Midbrain (tissue), 1 donor: Measurements from ENCODE around the gene KIF3B.
"Not testable (repeated sequence)": the region's sequence is repeated elsewhere in the genome, so short reads cannot be mapped to it uniquely, and the experiment has no call there.

Experiments
- DNase-seq: peaks from one replicate; lab custom pipeline; 2025; lab: John Stamatoyannopoulos, UW

Gene KIF3B

DNA sequence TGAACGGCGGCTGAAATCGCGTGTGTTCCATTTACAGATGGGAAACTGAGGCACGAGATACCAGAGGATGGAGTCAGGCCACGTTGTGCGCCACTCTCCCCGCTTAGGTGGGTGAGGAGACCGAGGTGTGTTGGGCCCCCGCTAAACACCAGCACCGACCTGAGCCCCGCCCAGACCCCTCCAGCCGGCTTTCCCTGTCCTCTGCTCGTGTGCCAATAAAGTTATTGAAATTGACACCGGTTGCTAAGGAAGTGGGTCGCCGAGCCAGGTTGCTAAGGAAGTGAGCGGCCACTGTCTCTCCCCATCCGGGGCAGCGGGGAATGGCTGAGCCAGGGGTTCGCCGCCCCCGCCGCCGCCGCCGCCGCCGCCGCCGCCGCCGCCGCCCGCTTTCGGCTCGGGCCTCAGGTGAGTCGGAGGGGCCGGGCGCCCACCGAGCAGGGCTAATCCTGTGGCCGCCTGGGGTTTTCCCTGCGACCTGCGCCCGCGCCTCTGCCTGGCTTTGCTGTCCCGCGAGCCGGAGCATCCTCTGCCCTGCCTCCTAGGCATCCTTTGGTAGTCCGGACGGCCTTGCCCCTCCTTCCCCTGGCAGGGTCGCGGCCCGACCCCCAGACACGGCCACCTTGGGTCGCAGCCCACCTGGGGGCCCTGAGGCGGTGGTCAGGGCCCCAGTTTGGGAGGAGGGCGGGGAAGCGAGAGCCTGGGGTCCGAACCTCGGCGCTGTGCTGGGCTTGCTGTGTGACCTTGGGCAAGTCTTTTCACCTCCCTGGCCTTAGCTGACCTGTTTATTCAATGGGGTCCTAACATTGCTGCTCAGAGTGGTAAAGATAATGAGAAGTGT lies at the start of gene KIF3B:
KIF3B (plus strand) TSS at position 291 of the 838 bp plus-strand sequence. CDS start 32,127 bp downstream, outside the sequence.
- DNase-seq: peak; percentile 85

DNA sequence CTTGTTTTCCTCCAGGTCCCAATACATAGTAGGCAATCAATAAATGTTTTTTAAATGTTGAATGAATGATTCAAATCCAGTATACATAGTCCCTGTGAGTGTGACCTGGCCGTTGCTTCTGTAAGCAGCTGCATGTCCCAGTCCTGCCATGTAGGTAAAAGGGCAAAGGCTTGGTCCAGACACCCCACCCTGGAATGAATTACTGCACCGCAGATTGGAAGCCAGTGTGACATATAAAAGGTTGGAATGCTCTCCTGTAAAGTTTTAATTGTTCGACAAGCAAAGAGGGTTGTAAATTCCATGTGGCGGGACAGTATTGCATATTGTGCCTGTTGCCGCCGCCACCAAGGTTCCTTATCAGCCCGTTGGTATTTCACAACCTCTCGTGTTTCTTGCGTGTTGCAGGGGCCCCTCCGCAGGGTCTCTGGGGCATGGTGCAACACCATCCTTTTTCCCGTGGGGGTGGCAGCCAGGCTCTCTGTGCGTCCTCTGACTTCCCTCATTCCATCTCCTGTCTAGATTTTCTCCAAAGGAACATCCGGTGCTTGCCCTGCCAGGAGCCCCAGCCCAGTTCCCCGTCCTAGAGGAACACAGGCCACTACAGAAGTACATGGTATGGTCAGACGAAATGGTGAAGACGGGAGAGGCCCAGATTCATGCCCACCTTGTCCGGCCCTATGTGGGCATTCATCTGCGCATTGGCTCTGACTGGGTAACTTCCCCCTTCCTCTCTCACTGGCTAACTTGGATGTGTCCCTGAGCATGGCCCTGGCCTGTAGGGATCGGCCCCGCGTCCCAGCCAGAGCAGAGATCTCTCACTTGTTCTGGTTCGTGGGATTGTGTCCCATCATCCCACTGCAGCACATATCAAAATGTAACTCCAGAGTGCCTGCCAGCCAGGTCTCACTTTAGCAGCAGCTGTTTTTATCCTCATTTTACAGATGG lies 49.4 kb upstream of the KIF3B start:
- no peak for DNase-seq

GRCh38 chr20:32229251-32229747 lies 48.2 kb upstream of the KIF3B start:
- no peak for DNase-seq

DNA sequence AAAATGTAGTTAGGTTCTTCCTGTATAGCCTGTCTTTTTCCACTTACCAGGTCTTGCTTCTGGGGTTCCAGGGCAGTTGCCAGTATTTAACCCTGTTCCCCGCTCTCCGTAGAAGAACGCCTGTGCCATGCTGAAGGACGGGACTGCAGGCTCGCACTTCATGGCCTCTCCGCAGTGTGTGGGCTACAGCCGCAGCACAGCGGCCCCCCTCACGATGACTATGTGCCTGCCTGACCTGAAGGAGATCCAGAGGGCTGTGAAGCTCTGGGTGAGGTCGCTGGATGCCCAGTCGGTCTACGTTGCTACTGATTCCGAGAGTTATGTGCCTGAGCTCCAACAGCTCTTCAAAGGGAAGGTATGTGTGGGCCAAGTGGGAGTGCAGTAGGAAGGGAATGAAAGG lies 46.7 kb upstream of the KIF3B start:
- no peak for DNase-seq

DNA sequence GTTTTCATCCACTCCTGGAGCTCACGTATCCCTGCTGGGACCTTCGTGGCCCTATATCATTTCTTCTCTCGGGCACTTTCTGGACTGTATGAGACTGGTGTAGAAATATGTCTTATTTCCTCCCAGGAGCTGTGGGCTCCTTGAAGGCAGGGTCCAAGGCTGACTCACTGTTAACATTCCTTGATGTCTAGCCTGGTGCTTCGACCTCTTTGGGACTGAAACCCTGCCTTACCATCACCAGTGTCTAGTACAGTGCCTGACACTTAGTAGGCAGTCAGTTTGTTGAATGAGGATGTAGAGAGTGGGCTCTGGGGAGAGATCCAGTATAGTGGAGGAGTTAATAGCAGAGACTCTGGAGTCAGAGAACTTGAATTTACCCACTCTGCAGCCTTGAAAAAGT lies 46.2 kb upstream of the KIF3B start:
- no peak for DNase-seq

DNA sequence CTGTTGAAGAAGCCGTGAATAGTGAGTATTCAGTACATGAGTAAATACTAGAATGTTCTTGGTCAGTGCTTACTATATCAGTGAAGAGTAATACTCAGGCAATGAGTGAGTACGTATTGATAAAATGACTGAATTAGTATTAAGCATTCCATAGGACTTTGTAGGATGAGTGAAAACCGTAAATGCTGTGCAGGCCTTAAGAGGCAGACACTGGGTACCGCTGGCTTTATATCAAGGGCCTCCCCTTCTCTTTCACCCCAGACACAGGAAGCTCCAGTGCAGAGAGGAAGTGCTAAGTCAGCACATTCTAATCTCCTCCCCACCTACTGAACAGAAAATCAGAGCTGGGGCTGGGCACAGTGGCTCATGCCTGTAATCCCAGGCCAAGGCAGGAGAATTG lies 45.6 kb upstream of the KIF3B start:
- DNase-seq: peak; percentile 7

GRCh38 chr20:32232326-32232886 lies 45.0 kb upstream of the KIF3B start:
- DNase-seq: no peak

DNA sequence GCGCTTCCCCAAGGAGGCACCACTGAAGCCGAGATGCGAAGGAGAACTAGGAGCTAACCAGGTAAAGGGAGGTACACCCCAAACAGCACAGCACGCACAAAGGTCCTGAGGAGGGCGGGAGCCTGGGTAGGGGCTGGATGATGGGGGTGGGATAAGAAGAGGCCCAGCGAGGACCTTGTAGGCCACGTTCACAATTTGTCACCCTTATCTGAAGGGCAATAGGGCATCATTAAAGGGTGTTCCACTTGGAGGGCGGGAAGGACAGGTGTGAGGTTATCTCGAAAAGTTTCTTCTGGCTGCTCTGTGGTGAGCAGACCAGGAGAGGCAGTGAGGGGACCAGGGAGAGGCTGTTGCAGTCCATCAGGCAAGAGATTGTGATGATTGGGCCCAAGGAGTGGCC lies 44.2 kb upstream of the KIF3B start:
- no peak for DNase-seq

- DNase-seq: no peak
Measured at GRCh38 chr20:32234135-32234808, 43.2 kb upstream of the KIF3B start.

GRCh38 chr20:32235331-32236047 lies 42.0 kb upstream of the KIF3B start:
- DNase-seq: no peak

DNA sequence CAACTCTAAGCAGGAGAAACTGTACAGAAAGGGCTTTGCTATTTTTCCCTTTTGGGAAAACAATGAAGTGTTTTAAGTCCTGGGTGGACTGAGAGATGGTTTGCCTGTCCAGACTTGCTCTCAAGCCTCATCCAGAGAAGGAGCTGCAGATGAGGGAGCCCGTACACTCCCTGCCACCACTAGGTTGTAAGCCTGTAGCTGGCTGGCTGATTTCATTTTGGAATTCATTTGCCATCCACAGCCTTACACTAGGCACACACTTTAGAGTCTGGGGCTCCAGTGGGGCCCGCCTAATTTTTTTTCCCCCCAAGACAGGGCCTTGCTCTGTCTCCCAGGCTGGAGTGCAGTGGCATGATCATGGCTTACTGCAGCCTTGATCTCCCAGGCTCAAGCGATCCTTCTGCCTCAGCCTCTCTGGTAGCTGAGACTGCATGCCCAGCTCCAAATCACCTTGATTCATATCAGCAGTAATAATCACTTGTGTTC lies 41.4 kb upstream of the KIF3B start:
- no peak for DNase-seq

- DNase-seq: no peak
Measured at GRCh38 chr20:32236819-32237218, 40.6 kb upstream of the KIF3B start.

DNA sequence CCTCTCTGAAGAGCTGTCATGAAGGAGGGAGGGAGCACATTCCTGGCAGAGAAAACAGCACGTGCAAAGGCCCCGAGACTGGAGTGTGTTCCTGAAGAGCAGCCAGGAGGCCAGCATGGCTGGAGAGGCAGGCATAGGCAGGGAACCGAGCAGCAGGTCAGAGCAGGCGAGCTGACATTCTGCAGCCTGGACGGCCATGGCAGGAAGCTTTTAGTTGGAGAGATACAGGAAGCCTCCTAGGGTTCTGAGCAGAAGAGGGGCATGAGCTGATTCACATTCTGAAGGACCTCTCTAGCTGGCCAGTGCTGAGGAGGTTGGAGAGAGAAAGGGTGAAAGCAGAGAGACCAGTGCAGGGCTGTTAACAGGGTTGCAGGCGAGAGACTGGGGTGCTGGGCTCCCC lies 40.0 kb upstream of the KIF3B start:
- no peak for DNase-seq

DNA sequence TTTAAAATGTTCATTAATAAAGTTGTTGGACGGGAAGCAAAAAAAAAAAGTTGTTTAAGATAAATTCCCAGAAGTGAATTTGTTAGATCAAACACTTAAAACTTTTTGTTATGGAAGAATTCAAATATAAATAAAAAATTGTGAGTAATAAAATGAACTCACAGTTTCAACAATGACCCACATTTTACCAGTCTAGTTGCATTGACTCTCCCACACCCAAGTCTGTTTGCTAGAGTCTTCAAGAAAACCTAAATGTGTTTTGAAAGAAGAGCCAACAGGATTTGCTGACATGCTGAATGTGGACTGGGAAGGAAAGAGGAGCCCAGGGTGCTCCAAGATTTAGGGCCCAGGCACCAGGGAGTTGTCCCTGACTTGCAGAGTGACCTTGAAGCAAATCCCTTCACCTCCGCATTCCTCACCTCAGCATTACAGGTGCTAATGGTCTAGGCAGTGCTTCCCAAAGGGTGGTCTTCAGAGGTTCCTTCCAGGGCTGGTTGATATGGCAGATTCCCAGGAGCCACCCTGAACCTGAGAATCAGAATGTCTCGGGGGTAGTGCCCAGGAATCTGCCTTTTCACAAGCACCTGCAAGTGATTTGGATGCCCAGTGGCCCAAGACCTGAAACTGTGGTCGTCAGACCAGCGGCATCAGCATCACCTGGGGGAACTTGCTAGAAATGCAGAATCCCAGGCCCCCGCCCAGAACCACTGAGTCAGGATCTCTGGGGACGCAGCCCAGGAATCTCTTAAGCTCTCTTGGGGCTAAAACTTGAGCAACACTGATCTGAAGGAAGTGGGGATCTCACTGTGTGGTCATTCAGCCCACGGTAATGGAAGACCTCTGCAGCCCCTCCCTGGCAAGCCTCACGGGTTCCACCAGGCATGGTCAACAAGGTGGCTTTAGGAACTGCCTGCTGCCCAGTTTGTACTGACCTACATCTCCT lies 38.7 kb upstream of the KIF3B start:
- DNase-seq: no peak

- DNase-seq: no peak
Measured at GRCh38 chr20:32240205-32240604, 37.2 kb upstream of the KIF3B start.

- DNase-seq: no peak
Measured at GRCh38 chr20:32241807-32242206, 35.6 kb upstream of the KIF3B start.

DNA sequence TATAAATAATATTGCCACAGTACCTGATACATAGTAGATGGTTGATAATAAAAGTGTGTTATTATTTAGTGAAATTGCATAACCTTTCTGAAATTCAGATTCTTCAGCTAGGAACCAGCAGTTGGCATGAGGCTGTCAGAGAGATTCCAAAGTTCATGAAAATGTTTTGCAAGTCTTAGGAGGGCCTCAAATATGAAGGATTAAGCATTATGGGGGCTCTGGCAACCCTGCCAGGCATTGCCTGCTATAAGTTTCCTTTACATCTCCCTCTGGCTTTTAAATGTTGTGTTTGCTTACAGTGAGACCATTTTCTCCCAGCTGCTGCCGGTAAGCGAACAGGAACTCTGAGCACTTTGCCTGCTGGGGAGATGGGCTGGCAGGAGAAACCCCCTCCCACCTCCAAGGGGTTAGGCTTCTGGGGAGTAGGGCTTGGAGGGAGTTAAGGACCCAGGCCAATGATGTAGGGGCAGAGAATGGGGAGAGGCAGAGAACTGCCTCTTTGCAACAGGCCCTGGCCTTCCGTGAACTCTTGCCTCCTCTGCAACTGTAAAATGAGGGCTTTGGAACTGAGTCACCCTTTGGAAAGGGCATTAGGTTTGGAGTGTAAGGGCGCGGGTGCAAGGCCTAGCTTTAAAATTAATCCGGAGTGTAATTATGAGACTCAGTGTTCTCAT lies 33.2 kb upstream of the KIF3B start:
- no peak for DNase-seq

DNA sequence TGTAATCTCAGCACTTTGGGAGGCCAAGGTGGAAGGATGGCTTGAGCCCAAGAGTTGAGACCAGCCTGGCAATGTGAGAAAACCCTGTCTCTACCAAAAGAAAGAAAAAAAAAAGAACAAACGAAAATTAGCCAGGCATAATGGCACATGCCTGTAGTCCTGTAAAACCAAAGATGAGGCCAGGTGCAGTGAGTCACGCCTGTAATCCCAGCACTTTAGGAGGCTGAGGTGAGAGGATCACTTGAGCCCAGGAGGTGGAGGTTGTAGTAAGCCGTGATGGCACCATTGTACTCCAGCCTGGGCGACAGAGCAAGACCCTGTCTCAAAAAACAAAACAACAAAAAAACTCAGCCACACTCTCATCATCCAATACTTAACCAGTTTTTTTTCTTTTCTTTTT lies 32.5 kb upstream of the KIF3B start:
- no peak for DNase-seq

DNA sequence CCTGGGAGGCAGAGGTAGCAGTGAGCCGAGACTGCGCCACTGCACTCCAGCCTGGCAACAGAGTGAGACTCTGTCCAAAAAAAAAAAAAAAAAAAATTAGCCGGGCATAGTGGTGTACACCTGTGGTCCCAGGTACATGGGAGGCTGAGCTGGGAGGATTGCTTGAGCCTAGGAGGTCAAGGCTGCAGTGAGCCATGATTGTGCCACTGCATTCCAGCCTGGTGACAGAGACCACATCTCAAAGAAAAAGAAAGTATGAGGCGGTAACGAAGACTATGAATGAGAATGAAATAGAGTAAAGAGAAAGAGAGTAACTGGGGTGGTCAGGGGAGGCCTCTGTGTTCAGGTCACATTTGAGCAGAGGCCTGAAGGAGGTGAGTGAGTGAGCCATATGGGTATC lies 31.2 kb upstream of the KIF3B start:
- DNase-seq: not testable (repeated sequence)
